GM21576 (cell line): Measurements from ENCODE around the gene ZC3H12D.

Experiments
- ATAC-seq: cut with Tn5 transposase; IDR thresholded peaks from one replicate; pipeline ENCODE4 v1.9.1; 2021; ENCODE audit warnings: mild to moderate bottlenecking, moderate library complexity; ENCODE audit not compliant: unreplicated experiment

ZC3H12D gene

GRCh38 chr6:149419696-149420404, 65.0 kb downstream of the ZC3H12D start:
- ATAC-seq: no peak

DNA sequence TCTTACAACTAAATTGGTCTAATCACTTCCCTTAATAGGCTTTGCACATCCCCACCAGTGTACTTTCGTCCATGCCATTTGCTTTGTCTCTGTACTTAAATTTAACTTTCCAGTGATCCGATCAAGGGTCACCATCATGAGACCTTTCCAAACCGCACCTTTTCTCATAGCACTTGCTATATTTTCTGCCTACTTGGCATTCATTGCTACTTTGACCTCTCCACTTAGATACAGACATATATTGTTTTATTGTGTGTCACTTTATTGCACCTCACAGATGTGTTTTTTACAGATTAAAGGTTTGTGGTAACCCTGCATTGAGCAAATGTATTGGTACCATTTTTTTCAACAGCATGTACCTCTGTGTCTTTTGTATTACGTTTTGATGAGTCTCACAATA, 70.0 kb downstream of the ZC3H12D start:
- no peak for ATAC-seq

GRCh38 chr6:149414009-149414408, 70.8 kb downstream of the ZC3H12D start:
- no peak for ATAC-seq

- no peak for ATAC-seq
Observed at GRCh38 chr6:149410557-149410956, 74.3 kb downstream of the ZC3H12D start.

DNA sequence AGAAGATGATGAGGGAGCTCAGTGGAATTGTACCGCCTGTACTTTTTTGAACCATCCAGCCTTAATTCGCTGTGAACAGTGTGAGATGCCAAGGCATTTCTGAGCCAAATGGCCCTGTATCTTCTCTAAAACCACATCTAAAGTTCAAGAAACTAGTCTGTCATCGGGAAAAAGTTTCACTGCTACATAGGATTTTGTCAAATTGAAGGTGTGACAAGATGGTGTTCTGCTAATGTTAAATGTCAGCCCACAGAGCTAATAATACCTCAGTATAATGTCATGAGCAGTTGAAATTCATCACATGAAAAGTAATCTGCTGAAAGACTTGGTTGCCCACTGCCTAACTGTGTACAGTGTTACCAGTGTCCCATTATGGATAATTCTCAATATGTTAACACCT, 75.2 kb downstream of the ZC3H12D start:
- ATAC-seq: no peak

DNA sequence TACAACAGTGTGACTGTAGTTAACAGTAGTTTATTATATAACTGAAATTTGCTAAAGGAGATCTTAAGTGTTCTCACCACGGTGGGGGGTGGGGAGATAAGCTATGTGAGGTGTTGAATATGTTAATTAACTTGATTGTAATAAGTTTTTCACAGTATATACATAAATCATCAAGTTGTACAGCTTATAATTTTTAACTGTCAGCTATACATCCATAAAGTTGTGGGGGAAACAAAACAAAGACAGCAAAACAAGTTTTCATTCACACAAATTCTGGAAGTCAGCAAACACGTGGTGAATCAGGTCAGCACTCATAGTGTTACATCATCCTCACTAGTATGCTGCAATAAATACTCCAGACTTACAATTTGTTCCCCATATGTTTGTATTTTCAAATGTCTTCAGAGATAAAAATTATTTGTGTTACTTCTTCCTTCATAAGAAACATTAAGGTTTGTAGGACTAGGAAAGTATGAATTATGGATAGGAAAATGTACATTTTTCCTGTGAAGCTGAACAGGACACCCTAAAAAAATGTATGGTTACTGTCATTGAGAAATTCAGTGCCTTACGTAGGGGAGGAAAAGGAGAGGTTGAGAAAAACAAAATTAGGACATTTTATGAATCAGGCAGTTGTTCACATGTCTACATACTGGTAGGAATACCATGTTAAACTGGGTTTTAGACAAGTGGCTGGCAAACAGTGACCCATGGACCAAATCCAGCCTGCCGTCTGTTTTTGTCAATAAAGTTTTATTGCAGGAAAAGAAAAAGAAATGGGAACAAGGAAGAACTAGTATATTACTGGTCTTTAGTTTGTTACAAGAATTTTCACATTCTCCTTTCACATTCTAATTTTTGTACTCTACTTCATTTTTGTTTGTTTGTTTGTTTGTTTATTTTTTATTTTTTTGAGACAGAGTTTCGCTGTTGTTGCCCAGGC, 78.7 kb downstream of the ZC3H12D start:
- no peak for ATAC-seq

GRCh38 chr6:149403534-149403933, 81.3 kb downstream of the ZC3H12D start:
- no peak for ATAC-seq

DNA sequence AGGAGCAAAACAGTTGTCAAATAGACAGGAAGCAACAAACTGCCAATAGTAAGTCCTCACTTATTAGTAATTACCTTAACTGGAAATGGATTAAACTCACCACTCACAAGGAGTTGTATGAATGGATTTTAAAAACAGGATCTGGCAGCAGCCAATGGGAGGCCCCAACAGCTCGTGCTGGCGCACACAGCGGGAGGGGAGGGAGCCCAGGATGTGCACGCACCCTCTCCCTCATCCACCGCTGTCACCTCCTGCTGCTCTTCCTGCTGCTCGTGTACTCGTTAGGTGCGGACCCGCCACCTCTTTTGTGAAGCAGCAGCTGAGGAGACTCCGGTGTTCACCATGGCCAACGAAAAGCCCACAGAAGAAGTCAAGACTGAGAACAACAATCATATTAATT, 84.8 kb downstream of the ZC3H12D start, which contains the start of gene SUMO4:
SUMO4 (plus strand) TSS at position 213 of the 400 bp plus-strand sequence; CDS start at position 343, 130 bp downstream.
- no peak for ATAC-seq

- ATAC-seq: no peak
Observed at GRCh38 chr6:149397384-149397783, 87.4 kb downstream of the ZC3H12D start.
